Measurements from ENCODE around the gene GALNT2. TPM values are rescaled to one million over a fixed set of nuclear protein-coding genes. Genes with fewer than 3 reads are reported as not detected.

The GALNT2 gene
- polyA plus RNA-seq, 2 donors = 11.2 to 15.3 TPM

- Histone ChIP-seq H3K36me3 (ENCODE audit: control insufficient read depth in 2 of 2, insufficient read depth in 2 of 2, low read length in 1 of 2) (peaks cover 0 to 5% of the 10 kb centered on the region in 2 donors), H3K9me3 (ENCODE audit: control insufficient read depth in 2 of 2, insufficient read depth in 1 of 2, low read depth in 1 of 2, low read length in 1 of 2) (no peaks in the 10 kb centered on the region), H3K4me3 (ENCODE audit: low read depth in 1 of 2, low read length in 2 of 2) (no peak overlapping the region), H3K27me3 (ENCODE audit: control insufficient read depth in 1 of 2, insufficient read depth in 2 of 2, low read length in 2 of 2) (no peaks in the 10 kb centered on the region), H3K4me1 (ENCODE audit: control insufficient read depth in 2 of 2, insufficient read depth in 2 of 2, low read length in 1 of 2) (peaks cover 2 to 6% of the 10 kb centered on the region in 2 donors), H3K27ac (ENCODE audit: low read depth in 2 of 2, low read length in 1 of 2) (peak overlapping the region in 1 of 2 donors; percentile 19)
- 72 to 86% methylated on average over 10 of the region's 10 CpGs for WGBS, 2 donors
Measured at GRCh38 chr1:230185076-230186001, 118.3 kb downstream of the GALNT2 start.

- Histone ChIP-seq H3K4me1 (ENCODE audit: control insufficient read depth in 2 of 2, insufficient read depth in 2 of 2, low read length in 1 of 2) (peaks cover 2 to 6% of the 10 kb centered on the region in 2 donors), H3K9me3 (ENCODE audit: control insufficient read depth in 2 of 2, insufficient read depth in 1 of 2, low read depth in 1 of 2, low read length in 1 of 2) (no peaks in the 10 kb centered on the region), H3K27ac (ENCODE audit: low read depth in 2 of 2, low read length in 1 of 2) (peak overlapping the region in 1 of 2 donors; percentile 46), H3K36me3 (ENCODE audit: control insufficient read depth in 2 of 2, insufficient read depth in 2 of 2, low read length in 1 of 2) (peaks cover 0 to 5% of the 10 kb centered on the region in 2 donors), H3K4me3 (ENCODE audit: low read depth in 1 of 2, low read length in 2 of 2) (no peak overlapping the region), H3K27me3 (ENCODE audit: control insufficient read depth in 1 of 2, insufficient read depth in 2 of 2, low read length in 2 of 2) (no peaks in the 10 kb centered on the region)
- 29 to 30% methylated on average over 9 of the region's 9 CpGs for WGBS, 2 donors
Measured at GRCh38 chr1:230186003-230186863, 119.2 kb downstream of the GALNT2 start.

DNA sequence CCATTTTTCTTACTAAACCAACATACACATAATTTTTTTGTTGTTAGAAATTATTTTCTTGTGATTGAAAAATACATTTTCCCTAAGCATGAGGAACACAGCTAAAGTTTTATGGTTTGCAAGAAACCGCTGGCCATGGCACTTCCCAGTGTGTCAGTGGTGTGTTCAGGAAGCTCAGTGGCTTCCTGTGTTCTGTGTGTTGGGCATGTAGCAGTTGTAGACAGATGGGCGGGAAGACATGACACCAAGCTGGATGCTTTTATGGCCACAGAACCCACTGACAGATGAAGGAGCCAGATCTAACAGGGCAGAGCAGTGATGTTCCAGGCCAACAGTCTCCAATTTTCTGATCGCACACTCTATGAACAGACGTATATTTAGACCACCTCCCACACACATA is 119.8 kb downstream of the GALNT2 start:
- peaks cover 2 to 6% of the 10 kb centered on the region in 2 donors for H3K4me1 ChIP-seq (ENCODE audit: control insufficient read depth in 2 of 2, insufficient read depth in 2 of 2, low read length in 1 of 2)
- H3K4me3 ChIP-seq (ENCODE audit: low read depth in 1 of 2, low read length in 2 of 2) = no peak overlapping the region
- no peak overlapping the region for H3K27ac ChIP-seq (ENCODE audit: low read depth in 2 of 2, low read length in 1 of 2)
- peaks cover 0 to 5% of the 10 kb centered on the region in 2 donors for H3K36me3 ChIP-seq (ENCODE audit: control insufficient read depth in 2 of 2, insufficient read depth in 2 of 2, low read length in 1 of 2)
- no peaks in the 10 kb centered on the region for H3K9me3 ChIP-seq (ENCODE audit: control insufficient read depth in 2 of 2, insufficient read depth in 1 of 2, low read depth in 1 of 2, low read length in 1 of 2)
- no peaks in the 10 kb centered on the region for H3K27me3 ChIP-seq (ENCODE audit: control insufficient read depth in 1 of 2, insufficient read depth in 2 of 2, low read length in 2 of 2)
- WGBS, 2 donors = 78 to 85% methylated on average over 4 of the region's 4 CpGs

GRCh38 chr1:230187290-230187689 is 120.3 kb downstream of the GALNT2 start:
- H3K4me1 ChIP-seq (ENCODE audit: control insufficient read depth in 2 of 2, insufficient read depth in 2 of 2, low read length in 1 of 2) = peaks cover 2 to 6% of the 10 kb centered on the region in 2 donors
- 95 to 96% methylated on average over 5 of the region's 5 CpGs for WGBS, 2 donors
- no peaks in the 10 kb centered on the region for H3K9me3 ChIP-seq (ENCODE audit: control insufficient read depth in 2 of 2, insufficient read depth in 1 of 2, low read depth in 1 of 2, low read length in 1 of 2)
- no peak overlapping the region for H3K4me3 ChIP-seq (ENCODE audit: low read depth in 1 of 2, low read length in 2 of 2)
- H3K27ac ChIP-seq (ENCODE audit: low read depth in 2 of 2, low read length in 1 of 2) = no peak overlapping the region
- no peaks in the 10 kb centered on the region for H3K27me3 ChIP-seq (ENCODE audit: control insufficient read depth in 1 of 2, insufficient read depth in 2 of 2, low read length in 2 of 2)
- peaks cover 0 to 5% of the 10 kb centered on the region in 2 donors for H3K36me3 ChIP-seq (ENCODE audit: control insufficient read depth in 2 of 2, insufficient read depth in 2 of 2, low read length in 1 of 2)

DNA sequence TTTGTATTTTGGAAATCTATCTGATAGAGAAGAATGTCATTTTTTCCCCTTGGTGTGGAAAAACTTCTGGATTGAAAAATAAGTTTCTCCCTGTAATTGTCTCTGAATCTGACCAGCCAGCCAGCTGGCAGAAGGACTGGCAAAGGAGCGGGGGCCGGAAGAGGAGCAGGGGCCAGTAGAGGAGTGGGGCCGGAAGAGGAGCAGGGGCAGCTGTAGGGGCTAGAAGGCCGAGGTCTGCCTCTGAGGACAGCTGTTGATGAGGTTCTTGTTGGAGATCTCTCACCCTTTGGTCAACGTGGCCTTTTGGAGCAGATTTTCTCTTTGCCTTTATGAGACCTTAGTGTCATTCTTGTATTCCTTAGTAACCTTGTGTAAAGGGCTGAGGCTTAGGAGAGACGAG is 121.8 kb downstream of the GALNT2 start:
- peaks cover 0 to 5% of the 10 kb centered on the region in 2 donors for H3K36me3 ChIP-seq (ENCODE audit: control insufficient read depth in 2 of 2, insufficient read depth in 2 of 2, low read length in 1 of 2)
- H3K9me3 ChIP-seq (ENCODE audit: control insufficient read depth in 2 of 2, insufficient read depth in 1 of 2, low read depth in 1 of 2, low read length in 1 of 2) = no peaks in the 10 kb centered on the region
- no peak overlapping the region for H3K4me3 ChIP-seq (ENCODE audit: low read depth in 1 of 2, low read length in 2 of 2)
- no peaks in the 10 kb centered on the region for H3K27me3 ChIP-seq (ENCODE audit: control insufficient read depth in 1 of 2, insufficient read depth in 2 of 2, low read length in 2 of 2)
- H3K4me1 ChIP-seq (ENCODE audit: control insufficient read depth in 2 of 2, insufficient read depth in 2 of 2, low read length in 1 of 2) = peaks cover 2 to 6% of the 10 kb centered on the region in 2 donors
- WGBS, 2 donors = 83 to 92% methylated on average over 6 of the region's 6 CpGs
- no peak overlapping the region for H3K27ac ChIP-seq (ENCODE audit: low read depth in 2 of 2, low read length in 1 of 2)

- no peaks in the 10 kb centered on the region for H3K27me3 ChIP-seq (ENCODE audit: control insufficient read depth in 1 of 2, insufficient read depth in 2 of 2, low read length in 2 of 2)
- no peak overlapping the region for H3K4me3 ChIP-seq (ENCODE audit: low read depth in 1 of 2, low read length in 2 of 2)
- peaks cover 2 to 6% of the 10 kb centered on the region in 2 donors for H3K4me1 ChIP-seq (ENCODE audit: control insufficient read depth in 2 of 2, insufficient read depth in 2 of 2, low read length in 1 of 2)
- WGBS, 2 donors = 85 to 93% methylated on average over 8 of the region's 8 CpGs
- no peak overlapping the region for H3K27ac ChIP-seq (ENCODE audit: low read depth in 2 of 2, low read length in 1 of 2)
- peaks cover 0 to 5% of the 10 kb centered on the region in 2 donors for H3K36me3 ChIP-seq (ENCODE audit: control insufficient read depth in 2 of 2, insufficient read depth in 2 of 2, low read length in 1 of 2)
- H3K9me3 ChIP-seq (ENCODE audit: control insufficient read depth in 2 of 2, insufficient read depth in 1 of 2, low read depth in 1 of 2, low read length in 1 of 2) = no peaks in the 10 kb centered on the region
Measured at GRCh38 chr1:230189341-230189740, 122.3 kb downstream of the GALNT2 start.

DNA sequence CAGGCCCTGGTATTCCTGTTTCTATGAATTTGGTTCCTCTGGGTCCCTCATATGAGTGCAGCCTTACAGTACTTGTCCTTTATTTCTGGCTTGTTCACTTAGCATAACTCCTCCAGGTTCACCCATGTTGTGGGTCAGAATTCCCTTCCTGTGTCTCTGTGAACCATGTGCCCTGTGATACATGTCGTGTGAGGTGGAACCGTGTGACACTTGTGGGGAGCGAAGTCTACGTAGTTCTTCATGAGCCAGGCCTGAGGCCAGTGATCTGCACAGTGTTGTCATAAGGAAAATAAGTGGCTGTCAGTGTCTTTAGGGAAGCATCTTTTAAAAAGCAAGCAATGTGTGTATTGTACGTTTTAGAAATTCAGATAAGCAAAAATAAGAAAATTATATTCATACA is 122.8 kb downstream of the GALNT2 start:
- no peak overlapping the region for H3K4me3 ChIP-seq (ENCODE audit: low read depth in 1 of 2, low read length in 2 of 2)
- peaks cover 0 to 7% of the 10 kb centered on the region in 2 donors for H3K36me3 ChIP-seq (ENCODE audit: control insufficient read depth in 2 of 2, insufficient read depth in 2 of 2, low read length in 1 of 2)
- no peaks in the 10 kb centered on the region for H3K9me3 ChIP-seq (ENCODE audit: control insufficient read depth in 2 of 2, insufficient read depth in 1 of 2, low read depth in 1 of 2, low read length in 1 of 2)
- peaks cover 2 to 6% of the 10 kb centered on the region in 2 donors for H3K4me1 ChIP-seq (ENCODE audit: control insufficient read depth in 2 of 2, insufficient read depth in 2 of 2, low read length in 1 of 2)
- WGBS, 2 donors = 83 to 95% methylated on average over 5 of the region's 5 CpGs
- H3K27me3 ChIP-seq (ENCODE audit: control insufficient read depth in 1 of 2, insufficient read depth in 2 of 2, low read length in 2 of 2) = no peaks in the 10 kb centered on the region
- H3K27ac ChIP-seq (ENCODE audit: low read depth in 2 of 2, low read length in 1 of 2) = peak overlapping the region in 1 of 2 donors; percentile 7

- H3K4me3 ChIP-seq (ENCODE audit: low read depth in 1 of 2, low read length in 2 of 2) = no peak overlapping the region
Measured at GRCh38 chr1:230191079-230191804, 124.2 kb downstream of the GALNT2 start.

DNA sequence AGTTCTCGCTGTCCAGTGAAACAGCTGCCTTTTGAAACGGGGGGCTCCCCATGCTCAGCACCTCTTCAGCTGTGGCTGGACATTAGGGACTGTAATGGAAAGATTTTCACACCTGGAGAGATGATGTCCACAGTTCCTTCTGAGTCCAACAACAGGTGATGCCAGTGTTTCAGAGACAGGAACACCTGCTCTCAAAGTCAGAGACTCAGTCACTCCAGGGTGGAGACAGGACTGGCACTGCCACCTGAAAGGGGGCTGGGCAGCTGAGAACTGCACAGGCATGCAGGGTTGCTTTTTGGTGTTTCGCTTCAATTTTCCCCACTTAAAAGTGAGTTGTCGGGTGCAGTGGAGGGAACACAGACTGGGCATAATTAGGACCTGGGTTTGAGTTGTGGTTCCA is 124.8 kb downstream of the GALNT2 start:
- Histone ChIP-seq H3K4me3 (ENCODE audit: low read depth in 1 of 2, low read length in 2 of 2) (no peak overlapping the region), H3K27me3 (ENCODE audit: control insufficient read depth in 1 of 2, insufficient read depth in 2 of 2, low read length in 2 of 2) (no peaks in the 10 kb centered on the region), H3K9me3 (ENCODE audit: control insufficient read depth in 2 of 2, insufficient read depth in 1 of 2, low read depth in 1 of 2, low read length in 1 of 2) (no peaks in the 10 kb centered on the region), H3K36me3 (ENCODE audit: control insufficient read depth in 2 of 2, insufficient read depth in 2 of 2, low read length in 1 of 2) (peaks cover 0 to 5% of the 10 kb centered on the region in 2 donors), H3K27ac (ENCODE audit: low read depth in 2 of 2, low read length in 1 of 2) (peak overlapping the region in 1 of 2 donors; percentile 47), H3K4me1 (ENCODE audit: control insufficient read depth in 2 of 2, insufficient read depth in 2 of 2, low read length in 1 of 2) (peaks cover 2 to 7% of the 10 kb centered on the region in 2 donors)
- 88 to 93% methylated on average over 4 of the region's 4 CpGs for WGBS, 2 donors

More at GRCh38 chr1:230191079-230191804, 124.2 kb downstream of the GALNT2 start:
- H3K27ac ChIP-seq (ENCODE audit: low read depth in 2 of 2, low read length in 1 of 2) = peak overlapping the region; percentile 17 to 47
- H3K36me3 ChIP-seq (ENCODE audit: control insufficient read depth in 2 of 2, insufficient read depth in 2 of 2, low read length in 1 of 2) = peaks cover 0 to 5% of the 10 kb centered on the region in 2 donors
- H3K9me3 ChIP-seq (ENCODE audit: control insufficient read depth in 2 of 2, insufficient read depth in 1 of 2, low read depth in 1 of 2, low read length in 1 of 2) = no peaks in the 10 kb centered on the region
- peaks cover 2 to 7% of the 10 kb centered on the region in 2 donors for H3K4me1 ChIP-seq (ENCODE audit: control insufficient read depth in 2 of 2, insufficient read depth in 2 of 2, low read length in 1 of 2)
- H3K27me3 ChIP-seq (ENCODE audit: control insufficient read depth in 1 of 2, insufficient read depth in 2 of 2, low read length in 2 of 2) = no peaks in the 10 kb centered on the region
- WGBS, 2 donors = 73 to 74% methylated on average over 9 of the region's 9 CpGs
